ENCODE measurements around the gene CARD10. TPM values are rescaled to one million over a fixed set of nuclear protein-coding genes. Genes with fewer than 3 reads are reported as not detected.

The CARD10 gene
- polyA plus RNA-seq, 1 of the 3 experiments (the other 2 are of a cell fraction) = 14.5 TPM

DNA sequence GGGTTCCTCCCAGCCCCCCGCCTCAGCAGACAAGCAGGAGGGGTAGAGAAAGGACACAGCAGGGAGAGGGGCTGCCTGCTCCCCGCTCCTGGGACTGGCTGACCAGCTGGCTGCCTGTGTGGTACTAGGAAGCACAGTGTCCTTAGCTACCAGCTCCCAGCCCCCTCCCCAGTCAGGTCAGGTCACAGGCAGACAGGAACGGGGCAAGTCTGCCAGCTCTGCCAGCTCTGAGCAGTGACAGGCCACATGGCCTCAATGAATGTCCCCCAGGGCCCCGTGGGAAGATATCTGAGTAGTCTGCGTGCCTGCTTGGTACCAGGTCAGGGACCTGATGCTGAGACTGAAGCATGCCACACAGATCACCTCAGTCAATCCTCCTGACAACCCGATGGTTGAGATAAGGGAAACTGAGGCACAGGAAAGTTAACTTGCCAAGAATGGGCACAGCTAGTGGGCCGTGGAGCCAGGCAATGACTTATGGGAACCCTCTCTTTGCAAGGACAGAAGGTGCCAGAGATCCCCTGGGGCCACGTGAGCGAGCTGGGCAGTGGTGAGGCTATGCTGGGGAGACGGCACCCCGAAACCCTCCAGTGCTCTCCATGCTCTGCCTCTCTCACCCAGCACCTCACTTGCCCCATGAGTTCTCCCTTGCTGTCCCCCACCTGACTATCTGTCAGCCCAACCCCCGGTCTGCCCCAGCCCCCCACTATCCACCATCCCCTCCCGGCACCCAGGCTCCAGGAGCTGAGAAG lies 19.2 kb downstream of the CARD10 start (continued):
- no peak for TF ChIP-seq USF1 (IDR thresholded peaks at IDR 0.05; ENCODE audit: borderline replicate concordance, low read depth)
- no peak for TF ChIP-seq SMC3 (IDR thresholded peaks at IDR 0.05; ENCODE audit: low read depth, low read length)
- TF ChIP-seq USF2 (IDR thresholded peaks at IDR 0.05; ENCODE audit: borderline replicate concordance, low read depth, low read length) = no peak
- TF ChIP-seq YY1 (IDR thresholded peaks at IDR 0.05; ENCODE audit: low read depth) = no peak
- no peak; the same call in 1 of the 2 replicates for TF ChIP-seq RAD21 (IDR thresholded peaks at IDR 0.05; ENCODE audit: low read length)
- TF ChIP-seq, protein P1, sequence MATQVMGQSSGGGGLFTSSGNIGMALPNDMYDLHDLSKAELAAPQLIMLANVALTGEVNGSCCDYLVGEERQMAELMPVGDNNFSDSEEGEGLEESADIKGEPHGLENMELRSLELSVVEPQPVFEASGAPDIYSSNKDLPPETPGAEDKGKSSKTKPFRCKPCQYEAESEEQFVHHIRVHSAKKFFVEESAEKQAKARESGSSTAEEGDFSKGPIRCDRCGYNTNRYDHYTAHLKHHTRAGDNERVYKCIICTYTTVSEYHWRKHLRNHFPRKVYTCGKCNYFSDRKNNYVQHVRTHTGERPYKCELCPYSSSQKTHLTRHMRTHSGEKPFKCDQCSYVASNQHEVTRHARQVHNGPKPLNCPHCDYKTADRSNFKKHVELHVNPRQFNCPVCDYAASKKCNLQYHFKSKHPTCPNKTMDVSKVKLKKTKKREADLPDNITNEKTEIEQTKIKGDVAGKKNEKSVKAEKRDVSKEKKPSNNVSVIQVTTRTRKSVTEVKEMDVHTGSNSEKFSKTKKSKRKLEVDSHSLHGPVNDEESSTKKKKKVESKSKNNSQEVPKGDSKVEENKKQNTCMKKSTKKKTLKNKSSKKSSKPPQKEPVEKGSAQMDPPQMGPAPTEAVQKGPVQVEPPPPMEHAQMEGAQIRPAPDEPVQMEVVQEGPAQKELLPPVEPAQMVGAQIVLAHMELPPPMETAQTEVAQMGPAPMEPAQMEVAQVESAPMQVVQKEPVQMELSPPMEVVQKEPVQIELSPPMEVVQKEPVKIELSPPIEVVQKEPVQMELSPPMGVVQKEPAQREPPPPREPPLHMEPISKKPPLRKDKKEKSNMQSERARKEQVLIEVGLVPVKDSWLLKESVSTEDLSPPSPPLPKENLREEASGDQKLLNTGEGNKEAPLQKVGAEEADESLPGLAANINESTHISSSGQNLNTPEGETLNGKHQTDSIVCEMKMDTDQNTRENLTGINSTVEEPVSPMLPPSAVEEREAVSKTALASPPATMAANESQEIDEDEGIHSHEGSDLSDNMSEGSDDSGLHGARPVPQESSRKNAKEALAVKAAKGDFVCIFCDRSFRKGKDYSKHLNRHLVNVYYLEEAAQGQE (IDR thresholded peaks at IDR 0.05; ENCODE audit: low read depth, low read length) = no peak
- TF ChIP-seq EZH2phosphoT487 (IDR thresholded peaks at IDR 0.05; ENCODE audit: borderline replicate concordance, low read depth) = no peak
- no peak for TF ChIP-seq POLR2AphosphoS5 (IDR thresholded peaks at IDR 0.05; ENCODE audit: low read depth, low read length)
- no peak for TF ChIP-seq SIN3A (IDR thresholded peaks at IDR 0.05; ENCODE audit: borderline replicate concordance, low read depth, low read length)

- Histone ChIP-seq H3K27ac (ENCODE audit: low read depth in 2 of 2, low read length in 1 of 2) (peak overlapping the region in 1 of 2 experiments; percentile 72; a peak in 2 of 4 replicates), H4K20me1 (ENCODE audit: insufficient read depth) (no peaks in the 10 kb centered on the region), H3K4me3 (ENCODE audit: low read depth in 2 of 2, low read length in 1 of 2) (no peak overlapping the region), H3K79me2 (ENCODE audit: insufficient read depth) (no peaks in the 10 kb centered on the region), H3K36me3 (replicated peaks in 1 of 2; ENCODE audit: control insufficient read depth in 1 of 2, insufficient read depth in 2 of 2, low read length in 1 of 2) (peaks cover 0 to 2% of the 10 kb centered on the region in 2 experiments), H2AFZ (ENCODE audit: low read depth) (no peak overlapping the region), H3K4me1 (ENCODE audit: control insufficient read depth in 1 of 2, insufficient read depth in 2 of 2, low read depth in 1 of 2, low read length in 1 of 2) (peaks cover 16 to 53% of the 10 kb centered on the region in 2 experiments), H3K4me2 (no peak overlapping the region), H3K9me2 (no peaks in the 10 kb centered on the region), H3F3A (replicated peaks; ENCODE audit: insufficient read depth) (peaks cover 21% of the 10 kb centered on the region), H3K9me3 (no peaks in the 10 kb centered on the region), H3K9ac (no peak overlapping the region), H3K27me3 (ENCODE audit: insufficient read depth) (no peaks in the 10 kb centered on the region)
- no peak for DNase-seq
- 92% methylated on average over 9 of the region's 12 CpGs for WGBS (ENCODE audit: low lambda C conversion rate)
- ChIA-PET POLR2A (interaction anchor here (1.0 kb wide), 1 partner anchor 69 kb away, joined by 3 read pairs; no protein-coding TSS in a partner anchor), CTCF (interaction anchor here (0.5 to 6.0 kb wide), 17 partner anchors 9 to 425 kb away, joined by 3 to 35 read pairs (median 7); partner anchors contain the start of genes CARD10 and MFNG)
- no peak for TF ChIP-seq SIN3A (IDR thresholded peaks at IDR 0.05; ENCODE audit: borderline replicate concordance, low read depth, low read length)
- no peak for TF ChIP-seq POLR2AphosphoS5 (IDR thresholded peaks at IDR 0.05; ENCODE audit: low read depth, low read length)
- TF ChIP-seq RXRA (IDR thresholded peaks at IDR 0.05; ENCODE audit: borderline replicate concordance, low read depth) = no peak
- no peak for TF ChIP-seq ELF1 (IDR thresholded peaks at IDR 0.05)
- TF ChIP-seq FOXJ3 (CRISPR knock-in tag; IDR thresholded peaks at IDR 0.05) = no peak
- TF ChIP-seq, protein P2, sequence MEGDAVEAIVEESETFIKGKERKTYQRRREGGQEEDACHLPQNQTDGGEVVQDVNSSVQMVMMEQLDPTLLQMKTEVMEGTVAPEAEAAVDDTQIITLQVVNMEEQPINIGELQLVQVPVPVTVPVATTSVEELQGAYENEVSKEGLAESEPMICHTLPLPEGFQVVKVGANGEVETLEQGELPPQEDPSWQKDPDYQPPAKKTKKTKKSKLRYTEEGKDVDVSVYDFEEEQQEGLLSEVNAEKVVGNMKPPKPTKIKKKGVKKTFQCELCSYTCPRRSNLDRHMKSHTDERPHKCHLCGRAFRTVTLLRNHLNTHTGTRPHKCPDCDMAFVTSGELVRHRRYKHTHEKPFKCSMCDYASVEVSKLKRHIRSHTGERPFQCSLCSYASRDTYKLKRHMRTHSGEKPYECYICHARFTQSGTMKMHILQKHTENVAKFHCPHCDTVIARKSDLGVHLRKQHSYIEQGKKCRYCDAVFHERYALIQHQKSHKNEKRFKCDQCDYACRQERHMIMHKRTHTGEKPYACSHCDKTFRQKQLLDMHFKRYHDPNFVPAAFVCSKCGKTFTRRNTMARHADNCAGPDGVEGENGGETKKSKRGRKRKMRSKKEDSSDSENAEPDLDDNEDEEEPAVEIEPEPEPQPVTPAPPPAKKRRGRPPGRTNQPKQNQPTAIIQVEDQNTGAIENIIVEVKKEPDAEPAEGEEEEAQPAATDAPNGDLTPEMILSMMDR (IDR thresholded peaks at IDR 0.05) = no peak
- no peak for TF ChIP-seq FOSL2 (IDR thresholded peaks at IDR 0.05; ENCODE audit: borderline replicate concordance, low read depth)
- TF ChIP-seq EZH2phosphoT487 (IDR thresholded peaks at IDR 0.05; ENCODE audit: borderline replicate concordance, low read depth) = no peak
- no peak for TF ChIP-seq EP300 (IDR thresholded peaks at IDR 0.05; ENCODE audit: borderline replicate concordance in 1 of 2, low read depth in 1 of 2, low read length in 1 of 2)
- no peak for TF ChIP-seq RFX5 (IDR thresholded peaks at IDR 0.05; ENCODE audit: low read length)
- TF ChIP-seq, protein P3, sequence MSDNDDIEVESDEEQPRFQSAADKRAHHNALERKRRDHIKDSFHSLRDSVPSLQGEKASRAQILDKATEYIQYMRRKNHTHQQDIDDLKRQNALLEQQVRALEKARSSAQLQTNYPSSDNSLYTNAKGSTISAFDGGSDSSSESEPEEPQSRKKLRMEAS (IDR thresholded peaks at IDR 0.05; ENCODE audit: low read depth) = no peak
- no peak for TF ChIP-seq FOXM1 (IDR thresholded peaks at IDR 0.05; ENCODE audit: low read depth)
- TF ChIP-seq SMC3 (IDR thresholded peaks at IDR 0.05; ENCODE audit: low read depth, low read length) = no peak
- TF ChIP-seq USF1 (IDR thresholded peaks at IDR 0.05; ENCODE audit: borderline replicate concordance, low read depth) = no peak
- no peak for TF ChIP-seq YY1 (IDR thresholded peaks at IDR 0.05; ENCODE audit: low read depth)
These were observed 20.0 kb downstream of the CARD10 start for GRCh38 chr22:37499027-37499707.

All from SK-N-SH (cell line).